Measurements from ENCODE around the gene SLC9A9. TPM values are rescaled to one million over a fixed set of nuclear protein-coding genes. Genes with fewer than 3 reads are reported as not detected.

SLC9A9 gene
- polyA plus RNA-seq, 1 of the 3 experiments (the other 2 are of a cell fraction): 0.05 TPM

GRCh38 chr3:143352850-143353550, 495.3 kb downstream of the SLC9A9 start:
- Histone ChIP-seq H3K27ac (ENCODE audit: low read depth in 2 of 2, low read length in 1 of 2) (no peak overlapping the region), H4K20me1 (ENCODE audit: insufficient read depth) (no peaks in the 10 kb centered on the region), H3K9me2 (no peaks in the 10 kb centered on the region), H3K4me3 (ENCODE audit: low read depth in 2 of 2, low read length in 1 of 2) (no peak overlapping the region), H3K36me3 (replicated peaks in 1 of 2; ENCODE audit: control insufficient read depth in 1 of 2, insufficient read depth in 2 of 2, low read length in 1 of 2) (no peaks in the 10 kb centered on the region), H3K9ac (no peak overlapping the region), H3K4me1 (ENCODE audit: control insufficient read depth in 1 of 2, insufficient read depth in 2 of 2, low read depth in 1 of 2, low read length in 1 of 2) (no peaks in the 10 kb centered on the region), H3K9me3 (no peaks in the 10 kb centered on the region), H3K79me2 (ENCODE audit: insufficient read depth) (no peaks in the 10 kb centered on the region), H2AFZ (ENCODE audit: low read depth) (no peak overlapping the region), H3K4me2 (no peak overlapping the region), H3F3A (replicated peaks; ENCODE audit: insufficient read depth) (no peaks in the 10 kb centered on the region), H3K27me3 (ENCODE audit: insufficient read depth) (no peaks in the 10 kb centered on the region)
- ChIA-PET POLR2A (no interaction called here), CTCF (no interaction called here)
- TF ChIP-seq PBX3 (IDR thresholded peaks at IDR 0.05) (no peak), ELF1 (IDR thresholded peaks at IDR 0.05) (no peak), FOSL2 (IDR thresholded peaks at IDR 0.05; ENCODE audit: borderline replicate concordance, low read depth) (no peak), MAX (IDR thresholded peaks at IDR 0.05; ENCODE audit: low read depth) (no peak), REST (IDR thresholded peaks at IDR 0.05; ENCODE audit: low read depth, low read length) (no peak), EP300 (IDR thresholded peaks at IDR 0.05; ENCODE audit: borderline replicate concordance in 1 of 2, low read depth in 1 of 2, low read length in 1 of 2) (no peak), RXRA (IDR thresholded peaks at IDR 0.05; ENCODE audit: borderline replicate concordance, low read depth) (no peak), EZH2phosphoT487 (IDR thresholded peaks at IDR 0.05; ENCODE audit: borderline replicate concordance, low read depth) (no peak)
- WGBS (ENCODE audit: low lambda C conversion rate): 23% methylated on average over 6 of the region's 6 CpGs
- no peak for DNase-seq

GRCh38 chr3:143351895-143352608, 496.2 kb downstream of the SLC9A9 start:
- H3K27ac ChIP-seq (ENCODE audit: low read depth in 2 of 2, low read length in 1 of 2): no peak overlapping the region
- H3K27me3 ChIP-seq (ENCODE audit: insufficient read depth): no peaks in the 10 kb centered on the region
- H3K4me2 ChIP-seq: no peak overlapping the region
- H3K9ac ChIP-seq: no peak overlapping the region
- no peaks in the 10 kb centered on the region for H3K36me3 ChIP-seq (replicated peaks in 1 of 2; ENCODE audit: control insufficient read depth in 1 of 2, insufficient read depth in 2 of 2, low read length in 1 of 2)
- H2AFZ ChIP-seq (ENCODE audit: low read depth): no peak overlapping the region
- WGBS (ENCODE audit: low lambda C conversion rate): 24% methylated on average over 4 of the region's 4 CpGs
- H3K9me2 ChIP-seq: no peaks in the 10 kb centered on the region
- no peaks in the 10 kb centered on the region for H3K4me1 ChIP-seq (ENCODE audit: control insufficient read depth in 1 of 2, insufficient read depth in 2 of 2, low read depth in 1 of 2, low read length in 1 of 2)
- H4K20me1 ChIP-seq (ENCODE audit: insufficient read depth): no peaks in the 10 kb centered on the region
- H3K4me3 ChIP-seq (ENCODE audit: low read depth in 2 of 2, low read length in 1 of 2): no peak overlapping the region
- ChIA-PET POLR2A (no interaction called here), CTCF (no interaction called here)
- DNase-seq: no peak
- H3K79me2 ChIP-seq (ENCODE audit: insufficient read depth): no peaks in the 10 kb centered on the region
- H3K9me3 ChIP-seq: no peaks in the 10 kb centered on the region
- H3F3A ChIP-seq (replicated peaks; ENCODE audit: insufficient read depth): no peaks in the 10 kb centered on the region
- no peak for TF ChIP-seq JUND (IDR thresholded peaks at IDR 0.05)
- no peak for TF ChIP-seq SMC3 (IDR thresholded peaks at IDR 0.05; ENCODE audit: low read depth, low read length)
- TF ChIP-seq ELF1 (IDR thresholded peaks at IDR 0.05): no peak
- TF ChIP-seq EP300 (IDR thresholded peaks at IDR 0.05; ENCODE audit: borderline replicate concordance in 1 of 2, low read depth in 1 of 2, low read length in 1 of 2): no peak
- TF ChIP-seq CHD2 (IDR thresholded peaks at IDR 0.05; ENCODE audit: low read length, partially characterized antibody): no peak
- TF ChIP-seq TEAD4 (IDR thresholded peaks at IDR 0.05; ENCODE audit: borderline replicate concordance, insufficient read depth): no peak
- no peak for TF ChIP-seq TCF12 (IDR thresholded peaks at IDR 0.05)
- TF ChIP-seq RAD21 (IDR thresholded peaks at IDR 0.05; ENCODE audit: low read length): no peak
- TF ChIP-seq FOXM1 (IDR thresholded peaks at IDR 0.05; ENCODE audit: low read depth): no peak
- TF ChIP-seq USF2 (IDR thresholded peaks at IDR 0.05; ENCODE audit: borderline replicate concordance, low read depth, low read length): no peak
- TF ChIP-seq ZBTB33 (IDR thresholded peaks at IDR 0.05; ENCODE audit: borderline replicate concordance, low read depth): no peak

Data from SK-N-SH (cell line).